Measurements from ENCODE around the gene KIF12.

KIF12 gene

GRCh38 chr9:114059047-114059803 lies 39.9 kb downstream of the KIF12 start:
- no peak for TF ChIP-seq GATA3 (IDR thresholded peaks at IDR 0.05; ENCODE audit: low read depth, low read length)
- TF ChIP-seq GATA2 (IDR thresholded peaks at IDR 0.05; ENCODE audit: low read depth, low read length) = no peak

GRCh38 chr9:114058688-114059046 lies 40.4 kb downstream of the KIF12 start:
- TF ChIP-seq GATA3 (IDR thresholded peaks at IDR 0.05; ENCODE audit: low read depth, low read length) (no peak), GATA2 (IDR thresholded peaks at IDR 0.05; ENCODE audit: low read depth, low read length) (no peak)

DNA sequence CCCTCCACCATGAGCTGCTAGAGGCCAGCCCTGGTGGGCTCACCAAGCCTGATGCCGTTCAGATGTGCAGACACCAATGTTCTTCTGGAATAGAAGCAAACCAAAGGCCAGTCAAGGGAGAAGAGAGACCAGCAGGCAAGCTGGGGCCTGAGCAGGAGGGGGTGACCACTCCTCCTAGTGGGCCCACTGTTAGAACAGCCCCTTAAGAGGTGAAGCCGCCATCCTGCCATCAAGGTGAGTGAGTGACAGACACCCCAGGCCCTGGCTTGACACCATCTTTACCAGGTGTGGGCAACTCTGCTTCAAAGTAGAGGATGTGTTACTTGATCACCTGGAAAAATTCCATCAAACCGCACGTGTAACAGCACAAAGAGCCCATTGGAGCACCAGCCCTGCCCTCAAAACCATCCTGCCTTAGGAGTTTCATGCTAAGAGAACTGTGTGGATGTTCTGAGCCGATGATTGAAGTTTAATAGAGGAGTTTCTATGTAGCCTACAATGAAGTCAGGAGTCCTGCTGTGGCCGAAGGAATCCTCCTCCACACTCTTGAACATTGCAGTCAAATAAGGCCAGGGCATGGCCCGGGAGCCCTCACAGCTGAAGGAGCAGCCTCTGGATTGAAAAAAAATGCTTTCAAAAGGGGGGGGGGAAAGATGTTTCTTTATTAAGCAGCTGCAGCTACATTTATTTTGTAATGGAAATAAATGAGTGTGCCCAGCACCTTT lies 41.8 kb downstream of the KIF12 start:
- TF ChIP-seq GATA2 (IDR thresholded peaks at IDR 0.05; ENCODE audit: low read depth, low read length) = no peak
- TF ChIP-seq GATA3 (IDR thresholded peaks at IDR 0.05; ENCODE audit: low read depth, low read length) = no peak

DNA sequence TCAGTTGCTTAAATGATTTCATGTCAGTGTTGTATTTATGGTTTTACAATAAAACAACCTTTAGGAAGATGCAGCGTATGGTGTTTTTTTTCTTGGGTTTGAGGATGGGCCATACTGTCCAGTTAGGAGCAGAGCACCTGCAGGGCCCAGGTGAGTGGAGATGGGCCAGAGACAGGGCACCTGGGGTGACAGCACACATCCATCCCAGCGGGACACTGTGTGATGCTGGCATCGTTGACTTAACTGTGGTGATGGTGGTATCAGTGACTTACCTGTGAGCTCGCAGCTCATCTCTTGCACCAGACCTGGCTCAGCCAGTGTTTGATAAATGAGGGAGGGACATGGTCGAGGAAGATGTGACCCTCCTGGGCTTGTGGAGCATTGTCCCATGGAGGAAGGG lies 42.6 kb downstream of the KIF12 start:
- no peak for TF ChIP-seq GATA2 (IDR thresholded peaks at IDR 0.05; ENCODE audit: low read depth, low read length)
- TF ChIP-seq GATA3 (IDR thresholded peaks at IDR 0.05; ENCODE audit: low read depth, low read length) = no peak

DNA sequence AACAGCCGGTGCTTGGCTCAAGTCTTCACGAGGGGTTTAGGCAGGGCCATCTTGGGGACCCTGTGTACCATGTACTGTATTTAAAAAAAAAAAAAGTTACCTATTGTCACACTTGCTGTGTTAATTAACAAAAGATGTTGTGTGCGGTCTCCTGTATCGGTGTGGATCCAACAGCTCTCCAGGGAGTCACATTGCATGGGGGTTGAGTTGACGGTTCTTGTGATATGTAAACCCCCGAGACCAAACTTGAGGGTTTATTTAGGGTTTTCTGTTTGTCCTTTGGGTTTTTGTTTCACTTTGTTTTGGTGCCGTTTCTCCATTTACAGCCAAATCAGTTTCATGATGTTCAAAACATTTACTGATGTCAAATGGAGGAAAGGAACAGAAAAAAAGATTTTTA lies 43.2 kb downstream of the KIF12 start:
- no peak for TF ChIP-seq GATA2 (IDR thresholded peaks at IDR 0.05; ENCODE audit: low read depth, low read length)
- TF ChIP-seq GATA3 (IDR thresholded peaks at IDR 0.05; ENCODE audit: low read depth, low read length) = no peak

DNA sequence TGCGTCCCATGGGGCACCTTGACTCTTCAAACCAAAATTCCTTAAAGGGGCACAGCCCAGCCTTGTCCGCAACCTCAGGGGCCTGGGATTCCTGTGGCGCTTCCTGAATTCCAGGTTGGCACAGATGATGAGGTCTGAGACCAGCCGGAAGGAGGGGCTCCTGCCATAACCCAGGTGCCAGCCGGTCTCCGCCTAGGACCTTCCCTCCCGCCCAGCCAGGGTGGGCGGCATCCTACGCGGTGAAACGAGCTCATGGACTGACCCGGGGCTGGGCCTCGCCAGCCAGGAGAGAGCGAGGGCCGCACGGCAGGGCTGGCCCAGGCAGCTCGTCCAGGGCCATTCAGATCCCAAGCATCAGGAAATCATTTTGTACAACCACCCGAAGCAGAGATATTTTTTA lies 44.0 kb downstream of the KIF12 start:
- TF ChIP-seq GATA2 (IDR thresholded peaks at IDR 0.05; ENCODE audit: low read depth, low read length) (no peak), GATA3 (IDR thresholded peaks at IDR 0.05; ENCODE audit: low read depth, low read length) (no peak)

DNA sequence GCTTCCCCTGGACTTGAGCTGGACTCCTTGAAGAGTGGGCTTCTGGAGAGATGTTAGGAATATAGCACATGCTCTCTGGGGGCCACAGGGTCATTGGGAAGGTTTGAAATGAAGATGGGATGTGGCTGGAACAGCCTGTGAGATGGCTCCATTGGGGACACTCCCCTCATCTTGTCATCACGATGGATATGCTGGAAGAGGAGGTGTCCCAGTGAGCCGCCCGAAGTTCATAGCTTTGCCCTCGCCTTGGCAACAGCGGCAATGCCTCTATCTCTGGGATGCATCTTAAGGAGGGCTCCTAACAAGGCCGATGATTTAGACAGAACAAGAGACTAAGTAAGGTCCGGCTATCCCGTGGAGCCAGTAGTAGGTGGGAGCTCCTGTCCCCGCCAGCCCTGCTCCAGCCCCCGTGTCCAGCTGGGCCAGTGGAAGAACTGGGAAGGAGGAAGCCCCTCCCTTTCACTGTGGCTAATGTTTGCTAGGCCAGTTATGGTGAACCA lies 44.9 kb downstream of the KIF12 start:
- TF ChIP-seq GATA3 (IDR thresholded peaks at IDR 0.05; ENCODE audit: low read depth, low read length) (no peak), GATA2 (IDR thresholded peaks at IDR 0.05; ENCODE audit: low read depth, low read length) (no peak)

GRCh38 chr9:114053246-114054005 lies 45.7 kb downstream of the KIF12 start:
- no peak for TF ChIP-seq GATA3 (IDR thresholded peaks at IDR 0.05; ENCODE audit: low read depth, low read length)
- no peak for TF ChIP-seq GATA2 (IDR thresholded peaks at IDR 0.05; ENCODE audit: low read depth, low read length)

DNA sequence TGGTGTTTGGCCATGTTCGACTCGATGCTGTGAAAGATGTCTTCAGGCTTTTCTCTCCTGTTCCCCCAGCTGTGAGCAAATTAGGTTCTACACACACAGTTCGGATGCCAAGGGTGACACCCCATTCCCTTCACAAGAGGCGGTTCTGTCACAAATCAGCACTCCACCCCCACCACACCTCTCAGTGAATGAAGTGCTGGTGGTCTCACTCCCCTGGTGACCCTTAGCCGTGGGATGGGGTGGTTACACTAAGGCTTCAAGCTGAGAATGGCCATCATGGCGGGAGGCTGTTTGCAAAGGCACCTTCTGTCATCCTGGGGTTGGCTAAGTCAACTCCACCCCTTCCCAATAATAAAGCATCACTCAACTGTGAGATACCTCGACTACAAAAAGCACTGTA lies 47.4 kb downstream of the KIF12 start:
- TF ChIP-seq GATA3 (IDR thresholded peaks at IDR 0.05; ENCODE audit: low read depth, low read length) (no peak), GATA2 (IDR thresholded peaks at IDR 0.05; ENCODE audit: low read depth, low read length) (no peak)

GRCh38 chr9:114051281-114051680 lies 47.8 kb downstream of the KIF12 start:
- TF ChIP-seq GATA2 (IDR thresholded peaks at IDR 0.05; ENCODE audit: low read depth, low read length) = no peak
- TF ChIP-seq GATA3 (IDR thresholded peaks at IDR 0.05; ENCODE audit: low read depth, low read length) = no peak

DNA sequence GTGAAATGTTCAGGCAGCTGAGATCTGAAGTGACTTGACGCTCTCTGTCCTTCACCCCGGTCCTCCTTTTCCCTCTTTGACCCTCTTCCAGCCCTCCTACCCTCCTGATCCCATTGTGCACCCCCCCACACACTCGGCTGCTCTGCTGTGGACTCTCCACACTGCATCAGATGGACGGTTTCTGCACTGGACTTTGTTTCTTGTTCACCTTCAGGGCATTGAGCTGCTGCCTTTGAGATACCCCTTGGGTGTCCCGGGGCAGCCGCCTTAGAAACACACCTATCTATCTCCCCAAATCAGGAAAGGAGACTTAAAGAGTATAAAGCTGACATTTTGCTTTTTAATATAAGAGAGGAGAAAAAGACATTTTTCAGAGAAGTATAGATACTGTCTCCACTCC lies 48.4 kb downstream of the KIF12 start:
- no peak for TF ChIP-seq GATA2 (IDR thresholded peaks at IDR 0.05; ENCODE audit: low read depth, low read length)
- TF ChIP-seq GATA3 (IDR thresholded peaks at IDR 0.05; ENCODE audit: low read depth, low read length) = no peak

GRCh38 chr9:114050226-114050568 lies 48.9 kb downstream of the KIF12 start:
- no peak for TF ChIP-seq GATA3 (IDR thresholded peaks at IDR 0.05; ENCODE audit: low read depth, low read length)
- TF ChIP-seq GATA2 (IDR thresholded peaks at IDR 0.05; ENCODE audit: low read depth, low read length) = no peak

- TF ChIP-seq GATA3 (IDR thresholded peaks at IDR 0.05; ENCODE audit: low read depth, low read length) (no peak), GATA2 (IDR thresholded peaks at IDR 0.05; ENCODE audit: low read depth, low read length) (no peak)
Observed at GRCh38 chr9:114049441-114050225, 49.5 kb downstream of the KIF12 start.

All from SH-SY5Y (cell line).